Vagina (tissue), 2 donors: ENCODE data around the gene FADS3. TPM values are rescaled to one million over a fixed set of nuclear protein-coding genes. Genes with fewer than 3 reads are reported as not detected.

Source experiments
- DNase-seq, 2 donors: peaks; one replicate each; pipeline ENCODE4 v3.0.0-alpha.2; 2017; ENCODE audit errors: extremely low spot score in 2 of 2
- H3K27ac ChIP-seq: fragments of 200-600 bp; sonication (generic); one replicate; pipeline ENCODE4 v1.5.1; 2019
- H3K27me3 ChIP-seq: fragments of 200-600 bp; sonication (generic); one replicate; pipeline ENCODE4 v1.5.1; 2019
- H3K36me3 ChIP-seq, 2 donors: fragments of 200-600 bp; sonication (generic); one replicate each; pipeline ENCODE4 v1.5.1; 2017 to 2019
- H3K4me1 ChIP-seq: fragments of 200-600 bp; sonication (generic); one replicate; pipeline ENCODE4 v1.5.1; 2019
- H3K4me3 ChIP-seq, 2 donors: fragments of 200-600 bp; sonication (generic); 1 replicate in 1 of 2; 2 replicates in 1 of 2; pipeline ENCODE4 v1.5.1; 2016 to 2019
- H3K9me3 ChIP-seq: fragments of 200-600 bp; sonication (generic); one replicate; pipeline ENCODE4 v1.5.1; 2019
- CTCF ChIP-seq, 3 experiments: fragments of 450-650 bp in 2 of 3; fragments of 200-600 bp in 1 of 3; sonication (generic) in 1 of 3; IDR thresholded peaks; one replicate each; pipeline ENCODE4 v1.5.1; 2017 to 2019; ENCODE audit warnings: antibody characterized with exemption in 3 of 3, mild to moderate bottlenecking in 2 of 3, moderate library complexity in 2 of 3
- POLR2A ChIP-seq, 2 donors: fragments of 450-650 bp; IDR thresholded peaks; one replicate each; pipeline ENCODE4 v1.6.1; 2017; ENCODE audit warnings: antibody characterized with exemption in 2 of 2, mild to moderate bottlenecking in 2 of 2, moderate library complexity in 2 of 2
- POLR2AphosphoS5 ChIP-seq, 2 donors: sonication (generic); formaldehyde crosslinking; IDR thresholded peaks; one replicate each; pipeline ENCODE4 v1.9.0; 2017; ENCODE audit warnings: antibody characterized with exemption in 2 of 2, mild to moderate bottlenecking in 2 of 2, low read depth in 1 of 2; ENCODE audit not compliant: insufficient read depth in 1 of 2
- intact Hi-C: fragments of 100-400 bp; cut with DNase I; formaldehyde crosslinking; loops from one replicate; pipeline ENCODE4 v1.15.1; 2023
- total RNA-seq: library from RNA; depleted of rRNA; stranded (reverse); fragments of >200 nt; gene quantifications from one replicate; pipeline ENCODE4 v1.2.3, GENCODE V29; 2016

The FADS3 gene
- total RNA-seq, 1 donor from 2014 or later = 41.5 TPM

DNA sequence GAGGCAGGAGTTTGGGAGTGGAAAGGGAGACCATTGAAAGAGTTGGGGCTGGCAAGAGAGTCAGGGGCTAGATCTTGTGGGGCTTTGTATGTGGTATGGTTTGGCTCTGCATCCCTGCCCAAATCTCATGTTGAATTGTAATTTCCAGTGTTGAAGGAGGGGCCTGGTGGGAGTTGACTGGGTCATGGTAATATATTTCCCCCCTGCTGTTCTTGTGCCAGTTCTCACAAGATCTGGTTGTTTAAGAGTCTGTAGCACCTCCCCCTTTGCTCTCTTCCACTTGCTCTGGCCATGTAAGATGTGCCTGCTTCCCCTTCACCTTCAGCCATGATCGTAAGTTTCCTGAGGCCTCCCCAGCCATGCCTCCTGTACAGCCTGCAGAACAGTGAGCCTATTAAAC lies 36.2 kb upstream of the FADS3 start:
- no peaks in the 10 kb centered on the region for H3K27me3 ChIP-seq
- no peaks in the 10 kb centered on the region for H3K9me3 ChIP-seq
- H3K36me3 ChIP-seq = no peaks in the 10 kb centered on the region
- H3K4me1 ChIP-seq = peaks cover 22% of the 10 kb centered on the region
- no peak overlapping the region for H3K27ac ChIP-seq
- intact Hi-C loops = no loop called here
- H3K4me3 ChIP-seq = no peak overlapping the region
- no peak for DNase-seq
- no peak for TF ChIP-seq CTCF (IDR thresholded peaks at IDR 0.05)
- TF ChIP-seq POLR2AphosphoS5 (IDR thresholded peaks at IDR 0.05; ENCODE audit: insufficient read depth in 1 of 2, low read depth in 1 of 2) = no peak
- TF ChIP-seq POLR2A (IDR thresholded peaks at IDR 0.05) = no peak

- Histone ChIP-seq H3K27ac (no peak overlapping the region), H3K4me3 (no peak overlapping the region), H3K9me3 (no peaks in the 10 kb centered on the region), H3K4me1 (peaks cover 28% of the 10 kb centered on the region), H3K27me3 (no peaks in the 10 kb centered on the region), H3K36me3 (no peaks in the 10 kb centered on the region)
- TF ChIP-seq CTCF (IDR thresholded peaks at IDR 0.05) = no peak
- no peak for TF ChIP-seq POLR2A (IDR thresholded peaks at IDR 0.05)
- no peak for TF ChIP-seq POLR2AphosphoS5 (IDR thresholded peaks at IDR 0.05; ENCODE audit: insufficient read depth in 1 of 2, low read depth in 1 of 2)
- no peak for DNase-seq
- intact Hi-C loops = no loop called here
Observed at GRCh38 chr11:61926235-61926634, 34.9 kb upstream of the FADS3 start.

- Histone ChIP-seq H3K36me3 (no peaks in the 10 kb centered on the region), H3K4me1 (peaks cover 28% of the 10 kb centered on the region), H3K27ac (no peak overlapping the region), H3K4me3 (no peak overlapping the region), H3K27me3 (no peaks in the 10 kb centered on the region), H3K9me3 (no peaks in the 10 kb centered on the region)
- intact Hi-C loops = no loop called here
- DNase-seq = no peak
- TF ChIP-seq POLR2AphosphoS5 (IDR thresholded peaks at IDR 0.05; ENCODE audit: insufficient read depth in 1 of 2, low read depth in 1 of 2) (no peak), CTCF (IDR thresholded peaks at IDR 0.05) (no peak), POLR2A (IDR thresholded peaks at IDR 0.05) (no peak)
Observed at GRCh38 chr11:61925736-61926135, 34.4 kb upstream of the FADS3 start.

- Histone ChIP-seq H3K4me1 (peaks cover 41% of the 10 kb centered on the region), H3K27ac (peak overlapping the region; percentile 94), H3K9me3 (no peaks in the 10 kb centered on the region), H3K4me3 (no peak overlapping the region), H3K27me3 (no peaks in the 10 kb centered on the region), H3K36me3 (no peaks in the 10 kb centered on the region)
- intact Hi-C loops = no loop called here
- TF ChIP-seq POLR2A (IDR thresholded peaks at IDR 0.05) (no peak), POLR2AphosphoS5 (IDR thresholded peaks at IDR 0.05; ENCODE audit: insufficient read depth in 1 of 2, low read depth in 1 of 2) (no peak), CTCF (IDR thresholded peaks at IDR 0.05) (no peak)
- DNase-seq = no peak
Observed at GRCh38 chr11:61924064-61924455, 32.7 kb upstream of the FADS3 start.

DNA sequence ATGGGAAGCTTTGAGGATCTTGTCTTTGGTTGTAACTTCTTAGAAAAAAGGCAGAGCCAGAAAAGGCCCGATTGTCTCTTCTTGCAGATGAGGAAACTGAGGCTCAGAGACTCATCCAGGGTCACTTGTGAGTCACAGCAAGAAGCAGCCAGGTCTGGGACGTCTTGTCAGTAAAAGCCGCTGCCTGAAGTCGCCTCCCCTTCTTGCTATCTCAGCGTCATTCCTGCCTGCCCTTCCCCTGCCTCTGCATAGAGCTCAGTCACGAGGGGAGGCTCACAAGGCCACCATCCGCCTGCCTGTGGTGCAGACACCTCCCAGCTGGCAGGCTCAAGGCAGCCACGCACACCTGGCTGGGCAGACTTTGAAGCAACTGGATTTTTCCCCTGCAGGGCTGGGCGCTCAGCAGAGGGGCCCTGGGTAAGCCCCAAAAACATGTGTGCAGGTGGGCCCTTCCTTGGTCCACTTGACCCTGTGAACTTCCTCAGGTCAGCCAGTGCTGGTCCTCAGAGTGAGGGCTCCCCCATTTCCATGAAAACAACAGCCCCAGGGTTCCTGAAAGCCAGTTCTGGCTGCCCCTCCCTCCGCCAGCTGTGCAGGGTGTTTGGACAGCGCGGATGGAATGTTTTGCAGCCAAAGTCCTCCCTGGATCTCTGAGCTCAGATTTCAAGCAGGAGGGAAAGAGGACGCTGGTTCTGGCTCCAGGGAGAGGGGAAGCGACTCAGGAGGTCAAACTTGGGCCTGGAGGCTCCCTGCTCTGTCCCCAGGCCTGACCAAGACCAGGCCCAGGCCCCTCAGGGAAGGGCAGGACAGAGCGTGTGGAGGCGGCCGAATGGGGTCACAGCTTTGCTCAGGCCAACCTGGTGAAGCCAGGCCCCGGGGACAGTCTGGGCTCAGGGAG lies 32.1 kb upstream of the FADS3 start:
- peak overlapping the region; percentile 94 for H3K27ac ChIP-seq
- H3K36me3 ChIP-seq = no peaks in the 10 kb centered on the region
- TF ChIP-seq CTCF (IDR thresholded peaks at IDR 0.05) = no peak
- TF ChIP-seq POLR2AphosphoS5 (IDR thresholded peaks at IDR 0.05; ENCODE audit: insufficient read depth in 1 of 2, low read depth in 1 of 2) = peak; percentile 21 to 77
- peak in 1 of 2 donors; percentile 94 for DNase-seq
- intact Hi-C loops = no loop called here
- no peak overlapping the region for H3K4me3 ChIP-seq
- H3K4me1 ChIP-seq = peaks cover 47% of the 10 kb centered on the region
- H3K27me3 ChIP-seq = no peaks in the 10 kb centered on the region
- H3K9me3 ChIP-seq = no peaks in the 10 kb centered on the region
